HG03280 (cell line): ENCODE measurements around the gene TSTD1.
A peak's percentile ranks its signal among the peaks of the same experiment; 100 is the strongest.
"Not testable (repeated sequence)": the region's sequence is repeated elsewhere in the genome, so short reads cannot be mapped to it uniquely, and the experiment has no call there.

Experiments used
- ATAC-seq: cut with Tn5 transposase; IDR thresholded peaks from one replicate; pipeline ENCODE4 v1.9.1; 2021; ENCODE audit warnings: mild to moderate bottlenecking, moderate library complexity; ENCODE audit not compliant: unreplicated experiment

TSTD1 gene

DNA sequence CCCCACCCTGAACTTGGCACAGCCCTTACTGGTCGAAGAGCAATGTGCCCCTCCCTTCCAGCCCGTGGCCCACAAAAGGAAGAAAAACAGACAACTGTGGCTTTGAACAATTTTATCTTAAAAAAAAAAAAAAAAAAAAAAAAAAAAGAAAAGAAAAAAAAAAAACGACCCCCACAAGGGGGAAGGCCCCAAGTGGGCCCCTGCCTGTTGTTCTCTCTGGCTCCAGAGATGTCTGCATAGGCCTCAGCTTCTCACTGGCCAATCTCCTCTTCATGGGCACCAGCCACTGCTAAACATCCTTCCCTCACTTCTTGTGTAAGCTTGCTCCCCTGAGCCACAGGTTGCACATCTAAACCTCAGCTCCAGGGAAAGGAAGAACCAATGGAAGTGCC, 386 bp upstream of the TSTD1 start:
- no peak for ATAC-seq

DNA sequence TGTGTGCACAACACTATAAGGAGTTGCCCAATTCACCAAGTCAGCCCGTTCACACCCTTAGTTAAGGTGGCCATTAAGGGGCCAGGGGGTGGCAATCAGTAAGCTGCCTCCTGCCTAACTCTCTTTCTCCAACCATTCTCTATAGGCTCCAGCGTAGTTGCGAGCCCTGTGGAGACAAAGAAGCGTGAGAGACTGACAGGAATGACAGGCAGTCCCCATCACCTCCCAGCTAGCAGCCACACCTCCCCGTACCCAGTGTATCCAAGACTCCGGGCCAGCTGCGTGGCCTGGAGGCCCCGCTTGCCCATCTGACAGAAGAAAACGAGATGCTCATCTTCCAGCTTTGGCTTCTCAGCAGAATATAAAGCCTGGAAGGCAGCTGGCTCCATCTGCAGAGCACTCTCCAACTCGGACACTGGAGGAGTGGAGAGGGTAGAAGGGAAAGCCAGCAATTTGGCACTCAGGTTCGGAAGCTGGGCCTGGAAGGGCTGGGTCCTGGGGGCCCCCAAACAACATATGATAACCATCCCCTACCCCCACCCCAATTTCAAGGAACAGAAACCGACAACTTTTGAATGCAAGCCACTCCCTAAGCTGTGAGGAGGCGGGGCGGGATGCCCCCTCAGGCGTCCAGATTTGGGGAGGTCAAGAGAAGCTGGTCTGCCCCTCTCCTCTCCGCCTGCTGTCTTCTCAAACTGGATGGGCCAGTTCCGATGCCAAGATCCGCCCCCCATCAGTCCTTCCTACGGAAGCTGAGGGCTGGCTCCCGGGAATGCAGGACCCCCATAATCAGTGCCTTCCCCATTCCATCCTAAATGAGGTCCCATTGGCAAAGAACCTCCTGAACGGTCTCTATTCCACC, 872 bp downstream of the TSTD1 start:
- no peak for ATAC-seq

DNA sequence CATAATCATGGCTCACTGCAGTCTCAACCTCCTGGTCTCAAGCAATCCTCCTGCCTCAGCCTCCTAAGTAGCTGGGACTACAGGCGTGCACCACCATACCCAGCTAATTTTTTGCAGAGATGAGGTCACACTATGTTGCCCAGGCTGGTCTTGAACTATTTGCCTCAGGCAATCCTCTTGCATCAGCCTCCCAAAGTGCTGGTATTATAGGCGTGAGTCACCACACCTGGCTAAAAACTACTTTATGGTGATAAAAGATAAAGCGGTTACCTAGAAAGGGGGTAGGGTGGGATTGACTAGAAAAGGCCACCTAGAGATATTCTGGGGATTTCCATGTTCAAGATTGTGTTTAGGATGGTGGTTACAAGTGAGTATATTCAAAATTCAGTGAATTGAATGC, 5.0 kb downstream of the TSTD1 start:
- ATAC-seq: no peak

DNA sequence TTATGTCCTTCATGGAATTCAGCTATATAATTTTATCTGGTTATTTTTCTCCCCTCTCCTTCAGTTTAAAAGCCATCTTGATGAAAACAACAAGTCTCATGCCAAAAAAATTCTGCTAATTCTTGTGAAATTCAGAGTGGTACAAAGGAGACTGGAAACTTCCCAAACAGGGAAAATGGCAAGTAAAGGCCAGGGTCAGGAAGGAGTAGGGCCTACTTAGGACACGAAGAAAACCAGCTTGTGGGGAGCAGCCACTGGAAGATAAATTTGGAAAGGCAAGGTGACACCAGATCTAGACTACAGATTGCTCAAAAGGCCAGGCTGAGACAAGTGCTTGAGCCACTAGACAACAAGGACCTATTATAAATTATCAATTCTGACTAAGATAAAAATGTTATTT, 6.4 kb downstream of the TSTD1 start:
- no peak for ATAC-seq

DNA sequence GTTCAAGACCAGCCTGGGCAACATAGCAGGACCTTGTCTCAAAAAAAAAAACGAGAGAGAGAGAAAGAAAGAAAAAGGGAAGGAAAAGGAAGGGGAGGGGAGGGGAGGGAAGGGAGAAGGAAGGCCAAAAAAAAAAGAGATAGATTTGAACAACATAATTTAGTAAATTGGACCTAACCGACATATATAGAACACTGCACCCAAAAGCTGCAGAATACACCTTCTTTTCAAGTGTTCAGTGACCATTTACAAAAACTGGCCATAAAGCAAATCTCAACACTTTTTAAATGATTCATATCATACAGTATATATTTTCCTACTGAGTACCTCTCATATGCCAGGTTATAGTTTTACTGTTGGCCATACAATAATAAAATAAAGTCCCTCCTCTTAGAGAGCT, 6.9 kb downstream of the TSTD1 start:
- ATAC-seq: no peak

DNA sequence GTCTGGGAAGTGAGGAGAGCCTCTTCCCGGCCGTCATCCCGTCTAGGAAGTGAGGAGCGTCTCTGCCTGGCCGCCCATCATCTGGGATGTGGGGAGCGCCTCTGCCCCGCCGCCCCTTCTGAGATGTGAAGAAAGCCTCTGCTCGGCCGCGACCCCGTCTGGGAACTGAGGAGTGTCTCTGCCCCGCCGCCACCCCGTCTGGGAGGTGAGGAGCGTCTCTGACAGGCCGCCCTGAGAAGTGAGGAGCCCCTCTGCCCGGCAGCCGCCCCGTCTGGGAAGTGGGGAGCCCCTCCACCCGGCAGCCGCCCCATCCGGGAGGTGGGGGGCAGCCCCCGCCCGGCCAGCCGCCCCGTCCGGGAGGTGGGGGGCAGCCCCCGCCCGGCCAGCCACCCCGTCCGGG, 9.3 kb downstream of the TSTD1 start:
- ATAC-seq: not testable (repeated sequence)

DNA sequence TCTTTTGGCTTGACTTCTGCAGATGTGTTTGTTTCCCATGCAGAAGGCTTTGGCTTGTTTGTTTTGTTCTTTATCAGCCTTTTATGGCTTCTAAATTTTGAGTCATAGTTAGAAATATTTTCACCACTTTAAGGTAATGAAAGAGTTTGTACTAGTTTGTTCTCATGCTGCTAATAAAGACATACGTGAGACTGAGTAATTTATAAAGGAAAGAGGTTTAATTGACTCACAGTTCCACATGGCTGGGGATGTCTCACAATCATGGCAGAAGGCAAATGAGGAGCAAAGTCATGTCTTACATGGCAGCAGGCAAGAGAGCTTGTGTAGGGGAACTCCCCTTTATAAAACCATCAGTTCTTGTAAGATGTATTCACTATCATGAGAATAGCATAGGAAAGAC, 11.8 kb downstream of the TSTD1 start:
- not testable (repeated sequence) for ATAC-seq

DNA sequence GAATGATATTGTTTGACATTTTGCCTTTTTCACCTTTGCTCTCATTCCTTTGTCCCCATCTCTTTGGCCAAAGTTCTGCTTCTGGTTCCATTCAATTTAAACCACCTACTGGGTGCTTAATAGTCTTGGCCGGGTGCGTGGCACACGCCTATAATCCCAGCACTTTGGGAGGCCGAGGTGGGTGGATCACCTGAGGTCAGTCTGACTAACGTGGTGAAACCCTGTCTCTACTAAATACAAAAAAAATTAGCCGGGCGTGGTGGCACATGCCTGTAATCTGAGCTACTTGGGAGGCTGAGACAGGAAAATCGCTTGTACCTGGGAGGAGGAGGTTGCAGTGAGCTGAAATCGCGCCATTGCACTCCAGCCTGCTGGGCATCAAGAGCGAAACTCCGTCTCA, 16.3 kb downstream of the TSTD1 start:
- ATAC-seq: not testable (repeated sequence)

DNA sequence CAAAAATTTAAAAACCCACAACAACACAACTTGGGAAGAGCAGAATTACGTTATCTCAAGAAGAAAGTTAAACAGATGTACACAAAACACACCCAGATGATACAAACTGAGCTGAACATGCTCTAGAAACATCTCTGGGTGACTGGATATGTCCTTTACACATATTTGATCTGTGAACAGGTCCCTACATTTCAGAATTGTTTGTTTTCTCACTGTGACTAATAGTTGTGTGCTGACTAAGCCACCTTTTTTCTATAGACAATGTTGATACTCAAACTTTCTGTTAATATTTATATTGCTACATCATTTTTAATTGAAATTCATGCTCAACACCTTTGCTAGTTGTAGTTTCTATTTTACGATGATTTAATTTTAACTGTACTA, 16.8 kb downstream of the TSTD1 start:
- no peak for ATAC-seq

DNA sequence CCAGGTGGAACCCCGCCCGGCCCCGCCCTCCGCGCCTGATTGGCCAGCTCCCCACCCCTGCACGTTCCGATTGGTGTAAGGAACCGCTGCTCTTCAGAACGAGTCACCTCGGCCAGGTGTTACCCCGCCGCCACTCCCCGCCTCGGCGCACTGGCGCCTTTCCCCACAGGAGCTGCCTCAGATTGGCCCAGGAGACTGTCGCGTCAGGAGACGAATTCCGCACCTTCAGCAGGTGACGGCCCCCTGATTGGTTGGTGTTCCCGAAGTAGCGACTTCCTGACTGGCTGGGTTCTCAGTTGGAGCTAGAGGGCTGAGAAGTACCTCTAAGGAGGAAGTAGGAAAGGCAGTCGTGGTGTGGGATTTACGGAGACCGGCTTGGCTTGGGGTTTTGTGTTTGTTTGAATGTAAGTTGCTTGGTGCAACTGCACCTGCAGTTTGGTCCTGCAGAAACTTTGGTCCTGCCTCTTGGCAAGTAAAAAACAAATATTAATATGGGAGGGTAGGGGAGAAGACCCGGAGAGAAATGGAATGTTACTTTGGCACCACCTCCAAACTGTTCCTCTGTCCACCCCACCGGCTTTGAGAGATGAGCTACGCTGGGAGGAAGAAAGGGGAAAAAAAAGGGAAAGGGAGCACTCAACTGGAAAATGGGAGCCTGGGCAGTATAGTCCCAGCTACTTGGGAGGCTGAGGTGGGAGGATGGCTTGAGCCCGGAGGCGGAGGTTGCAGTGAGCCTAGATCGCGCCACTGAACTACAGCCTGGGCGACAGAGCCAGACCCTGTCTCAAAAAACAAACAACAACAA, 17.4 kb downstream of the TSTD1 start:
- peak; percentile 87 for ATAC-seq

DNA sequence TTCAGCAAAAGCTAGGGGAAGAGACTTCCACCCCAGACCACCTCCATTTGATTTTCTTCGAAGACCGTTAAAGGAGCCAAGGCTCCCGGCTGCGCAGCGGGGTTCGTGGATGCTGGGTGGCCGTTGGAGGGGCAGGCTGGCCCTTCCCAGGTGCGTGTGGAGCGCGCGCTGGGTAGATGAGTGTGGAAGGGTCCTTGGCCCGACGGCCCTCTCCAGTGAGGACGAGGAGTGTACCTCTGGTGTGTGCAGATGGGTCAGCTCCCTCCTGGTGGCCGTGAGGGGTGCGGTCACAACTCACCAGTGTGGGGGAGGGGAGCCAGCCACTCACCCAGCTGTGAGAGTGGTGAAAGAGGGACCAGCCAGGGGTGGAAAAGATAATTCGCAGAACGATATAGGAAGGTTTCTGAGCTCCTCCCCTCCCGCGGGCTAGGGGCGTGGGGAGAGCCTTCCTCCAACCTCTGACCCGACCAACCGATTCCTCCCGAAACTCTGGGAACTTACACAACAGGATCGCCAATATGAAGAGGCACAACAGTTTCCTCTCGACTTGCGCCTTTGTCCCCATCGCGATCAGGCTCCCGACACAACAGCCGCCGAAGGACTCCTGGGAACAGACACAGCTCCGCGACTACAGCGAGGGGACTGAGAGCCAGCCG, 18.1 kb downstream of the TSTD1 start, which contains the start of gene F11R:
TSS of gene F11R (minus strand) at position 644 of the 656 bp plus-strand sequence. CDS start at position 565, 79 bp downstream.
- ATAC-seq: peak; percentile 32

DNA sequence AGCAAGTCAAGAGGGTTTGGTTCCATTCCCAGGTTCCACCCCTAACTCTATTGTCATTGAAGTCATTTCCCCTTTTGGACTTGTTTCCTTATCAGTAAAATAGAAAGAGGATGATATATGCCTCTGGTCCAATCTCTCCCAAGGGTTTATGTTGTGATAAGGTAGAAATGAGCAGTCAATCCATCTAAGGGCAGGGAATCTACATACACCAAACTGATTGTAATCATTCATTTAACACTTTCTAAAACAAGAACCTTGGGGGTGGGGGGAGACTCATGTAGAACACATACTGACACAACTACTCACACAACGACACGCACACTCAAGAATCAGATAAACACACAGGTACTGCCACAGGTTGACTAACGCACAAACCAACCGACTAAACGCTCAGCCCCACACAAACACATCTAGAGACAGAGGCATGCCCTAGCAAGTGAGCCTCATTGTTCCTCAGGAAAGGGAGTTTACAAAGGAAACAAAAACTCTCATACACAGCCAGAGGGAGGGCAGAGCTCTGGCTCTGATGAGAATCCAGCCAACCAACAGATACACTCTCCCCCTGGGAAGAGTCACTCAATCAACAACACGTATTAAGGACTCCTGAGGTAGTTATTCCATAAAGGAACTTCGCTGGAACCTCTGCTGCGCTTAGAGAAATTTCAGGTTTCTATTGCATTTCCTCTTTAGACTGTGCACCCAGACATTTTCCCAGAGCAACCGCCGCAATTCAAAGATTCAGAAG, 18.8 kb downstream of the TSTD1 start:
- ATAC-seq: no peak

DNA sequence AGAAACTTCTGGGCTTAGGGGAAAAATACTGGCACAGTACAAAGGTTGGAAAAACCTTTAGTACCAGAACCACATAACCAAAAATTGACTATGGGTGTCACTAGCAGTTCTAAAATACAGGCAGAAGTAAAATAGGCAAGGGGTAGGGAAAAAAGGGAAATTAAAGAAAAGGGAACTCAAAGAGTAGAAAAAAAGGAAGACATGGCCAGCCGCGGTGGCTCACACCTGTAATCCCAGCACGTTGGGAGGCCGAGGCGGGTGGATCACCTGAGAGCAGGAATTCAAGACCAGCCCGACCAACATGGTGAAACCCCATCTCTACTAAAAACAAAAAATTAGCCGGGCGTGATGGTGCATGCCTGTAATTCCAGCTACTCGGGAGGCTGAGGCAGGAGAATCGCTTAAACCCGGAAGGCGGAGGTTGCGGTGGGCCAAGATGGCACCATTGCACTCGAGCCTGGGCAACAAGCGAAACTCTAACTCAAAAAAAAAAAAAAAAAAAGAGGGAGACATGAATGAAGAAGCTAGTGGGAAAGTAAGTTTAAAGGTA, 19.6 kb downstream of the TSTD1 start:
- ATAC-seq: not testable (repeated sequence)

DNA sequence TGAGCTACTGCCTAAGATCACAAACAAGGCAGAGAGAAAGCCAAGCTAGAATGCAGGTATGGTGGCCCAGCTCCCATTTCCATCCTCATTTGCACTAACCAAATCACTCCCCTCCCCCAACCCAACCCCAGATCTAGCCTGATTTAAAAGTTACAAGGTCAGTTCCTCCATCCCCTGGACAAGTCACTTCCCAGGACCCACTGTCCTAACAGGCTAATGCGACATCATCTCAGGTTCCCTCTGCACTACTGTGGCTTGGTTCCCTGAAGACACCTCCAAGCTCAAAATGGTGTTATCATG, 20.2 kb downstream of the TSTD1 start:
- no peak for ATAC-seq

DNA sequence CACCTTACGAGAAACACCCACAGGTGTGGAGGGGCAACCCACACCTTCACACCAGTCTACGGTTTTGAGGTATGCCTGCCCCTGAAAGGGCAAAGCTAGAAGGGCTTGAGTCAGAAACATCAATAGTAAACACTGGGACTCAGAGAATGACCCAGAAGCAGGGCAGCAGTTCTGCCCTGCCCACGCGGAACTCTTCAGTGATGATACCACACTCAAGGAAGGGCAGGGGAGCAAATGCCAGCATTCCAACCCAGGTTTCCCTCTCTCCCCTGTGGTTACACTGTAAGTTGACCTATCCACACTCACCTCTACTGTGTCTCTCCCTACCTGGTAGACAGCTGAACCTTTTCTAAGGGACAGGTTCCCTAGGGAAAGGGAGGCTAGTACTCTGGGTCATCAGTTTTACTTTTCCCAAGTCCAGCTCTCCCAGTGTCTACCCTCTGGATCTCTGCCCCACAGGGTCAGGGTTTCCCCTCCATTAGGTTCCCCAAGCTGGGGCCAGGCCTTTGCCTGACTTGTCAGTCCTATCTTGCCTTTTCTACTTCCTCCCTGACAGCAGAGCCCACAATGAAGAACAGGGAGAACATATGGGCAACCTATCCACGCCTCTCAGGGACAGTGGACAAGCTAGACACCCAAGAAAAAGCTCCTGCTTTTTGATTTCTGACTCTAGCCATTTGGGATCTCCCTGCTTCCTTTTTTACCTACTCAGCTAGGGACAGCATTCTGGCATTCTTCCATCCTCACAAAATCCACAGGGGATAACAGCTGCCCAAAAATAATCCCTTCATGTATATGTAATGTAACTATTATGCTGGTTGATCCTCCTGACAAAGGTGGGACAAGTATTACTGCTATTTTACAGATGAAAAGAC, 20.8 kb downstream of the TSTD1 start:
- no peak for ATAC-seq

DNA sequence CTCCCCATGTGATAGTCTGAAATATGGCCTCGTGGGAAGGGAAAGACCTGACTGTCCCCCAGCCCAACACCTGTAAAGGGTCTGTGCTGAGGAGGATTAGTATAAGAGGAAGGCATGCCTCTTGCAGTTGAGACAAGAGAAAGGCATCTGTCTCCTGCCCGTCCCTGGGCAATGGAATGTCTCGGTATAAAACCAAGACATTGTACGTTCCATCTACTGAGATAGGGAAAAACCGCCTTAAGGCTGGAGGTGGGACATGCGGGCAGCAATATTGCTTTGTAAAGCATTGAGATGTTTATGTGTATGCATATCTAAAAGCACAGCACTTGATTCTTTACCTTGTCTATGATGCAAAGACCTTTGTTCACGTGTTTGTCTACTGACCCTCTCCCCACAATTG, 21.6 kb downstream of the TSTD1 start:
- ATAC-seq: not testable (repeated sequence)

DNA sequence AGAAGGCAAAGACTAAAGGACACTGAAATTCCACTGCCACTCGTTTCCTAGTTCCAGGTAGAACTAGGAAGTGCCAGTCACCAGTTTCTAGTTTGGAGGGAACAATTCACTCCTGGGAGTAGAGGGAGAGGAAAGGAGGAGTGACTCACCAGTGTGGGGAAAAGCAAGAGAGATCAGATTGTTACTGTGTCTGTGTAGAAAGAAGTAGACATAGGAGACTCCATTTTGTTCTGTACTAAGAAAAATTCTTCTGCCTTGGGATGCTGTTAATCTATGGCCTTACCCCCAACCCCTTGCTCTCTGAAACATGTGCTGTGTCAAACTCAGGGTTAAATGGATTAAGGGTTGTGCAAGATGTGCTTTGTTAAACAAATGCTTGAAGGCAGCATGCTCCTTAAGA, 22.1 kb downstream of the TSTD1 start:
- not testable (repeated sequence) for ATAC-seq

DNA sequence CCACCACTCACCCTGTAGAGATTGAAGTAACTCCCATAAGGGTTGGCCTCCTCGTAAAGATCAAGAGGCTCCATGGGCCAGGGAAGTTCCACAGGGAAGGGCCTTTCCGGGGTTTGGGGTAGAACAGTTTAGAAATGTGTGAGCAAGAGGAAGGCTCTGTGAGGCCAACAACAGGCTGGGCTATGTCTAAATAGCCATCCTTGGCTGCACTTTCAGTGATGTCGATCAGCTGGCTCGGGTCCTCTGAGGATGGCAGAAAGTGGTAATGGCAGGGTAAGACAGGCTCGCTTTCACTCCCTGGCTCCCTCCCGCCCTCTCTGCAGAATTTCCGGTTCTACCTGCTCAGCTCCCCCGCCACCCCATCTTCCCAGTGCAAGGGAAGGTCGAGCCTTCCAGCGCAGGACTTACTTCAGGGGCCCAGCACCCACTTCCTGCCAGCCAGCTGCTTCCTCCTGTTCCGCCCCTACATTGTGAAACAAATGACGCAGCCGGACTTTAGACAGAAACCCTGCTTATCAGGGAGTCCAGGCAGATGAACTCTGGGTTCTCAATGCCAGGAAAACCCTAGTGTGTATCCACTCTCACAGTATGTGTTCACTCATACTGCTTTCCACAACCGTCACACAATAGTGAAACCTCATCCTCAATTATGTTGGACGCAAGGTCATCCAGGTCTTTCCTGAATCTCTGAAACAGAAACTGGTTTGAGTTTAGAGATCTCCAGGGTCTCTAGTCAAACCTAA, 25.1 kb downstream of the TSTD1 start:
- peak; percentile 87 for ATAC-seq

DNA sequence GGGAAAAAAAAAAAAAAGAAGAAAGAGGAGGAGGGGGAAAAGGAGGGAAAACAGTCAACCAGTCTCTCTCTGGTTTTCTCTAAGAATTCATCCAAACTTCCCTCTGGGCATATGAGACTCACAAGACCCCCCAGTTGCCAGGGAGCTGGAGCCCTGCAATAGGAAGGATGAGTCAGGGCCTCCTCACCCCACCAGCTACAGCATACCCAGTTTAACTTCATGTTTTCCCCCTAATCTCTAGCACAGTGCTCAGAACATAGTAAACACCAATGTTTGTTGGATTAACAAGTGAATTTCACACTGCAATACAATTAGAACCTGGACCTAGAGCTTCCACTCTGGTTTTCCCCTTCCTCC, 25.7 kb downstream of the TSTD1 start:
- ATAC-seq: no peak
